22Rv1 (cell line): Measurements from ENCODE around the gene C12orf76.
"Not testable (repeated sequence)": the region's sequence is repeated elsewhere in the genome, so short reads cannot be mapped to it uniquely, and the experiment has no call there.

ENCODE experiments used
- H3K27ac ChIP-seq: fragments of 450-650 bp; 2 replicates; pipeline ENCODE4 v1.5.1; 2017
- ZFX ChIP-seq: fragments of 450-650 bp; IDR thresholded peaks from 2 replicates; pipeline ENCODE4 v1.6.1; 2017; ENCODE audit warnings: antibody characterized with exemption, borderline replicate concordance
- TF ChIP-seq, protein P1 (sequence below): fragments of 450-650 bp; IDR thresholded peaks from 2 replicates; pipeline ENCODE4 v1.5.1; 2017; ENCODE audit warnings: mild to moderate bottlenecking

Gene C12orf76, protein sequence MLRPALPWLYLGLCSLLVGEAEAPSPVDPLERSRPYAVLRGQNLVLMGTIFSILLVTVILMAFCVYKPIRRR

DNA sequence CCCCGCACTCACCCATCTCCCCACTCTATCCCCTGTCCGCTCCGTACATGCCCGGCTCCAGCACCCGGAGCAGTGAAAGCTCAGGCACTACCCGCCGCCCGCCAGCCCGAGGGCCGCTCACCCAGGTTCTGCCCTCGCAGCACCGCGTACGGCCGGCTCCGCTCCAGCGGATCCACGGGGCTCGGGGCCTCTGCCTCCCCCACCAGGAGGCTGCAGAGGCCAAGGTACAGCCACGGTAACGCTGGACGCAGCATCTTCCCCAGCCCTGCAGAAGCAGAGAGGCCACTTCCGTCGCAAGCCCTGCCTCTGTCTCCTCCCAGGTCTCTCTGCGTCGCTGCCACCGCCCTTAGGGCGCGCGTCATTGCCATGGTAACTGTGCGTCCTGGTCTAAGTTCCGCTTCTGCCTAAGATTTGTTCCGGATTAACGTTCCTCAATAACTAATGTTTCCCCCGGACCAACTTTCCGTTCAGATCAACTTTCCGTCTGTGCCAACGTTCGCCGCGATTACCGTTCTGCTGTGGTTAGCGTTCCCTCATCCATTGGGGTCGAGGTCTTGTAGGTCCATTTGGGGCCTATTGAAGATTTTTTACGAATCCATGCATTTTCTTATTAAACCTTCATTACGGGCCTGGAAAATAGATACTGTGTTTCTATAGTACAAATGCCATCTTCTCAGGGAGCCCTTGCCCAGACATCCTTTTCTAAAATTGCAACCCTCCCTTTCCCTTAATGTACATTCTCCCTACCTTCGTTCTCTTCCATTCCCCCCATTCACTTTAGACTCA lies at the start of gene C12orf76:
C12orf76 (minus strand) TSS at position 281 of the 786 bp plus-strand sequence; CDS start at position 254, 27 bp downstream.
- TF ChIP-seq, protein P1, sequence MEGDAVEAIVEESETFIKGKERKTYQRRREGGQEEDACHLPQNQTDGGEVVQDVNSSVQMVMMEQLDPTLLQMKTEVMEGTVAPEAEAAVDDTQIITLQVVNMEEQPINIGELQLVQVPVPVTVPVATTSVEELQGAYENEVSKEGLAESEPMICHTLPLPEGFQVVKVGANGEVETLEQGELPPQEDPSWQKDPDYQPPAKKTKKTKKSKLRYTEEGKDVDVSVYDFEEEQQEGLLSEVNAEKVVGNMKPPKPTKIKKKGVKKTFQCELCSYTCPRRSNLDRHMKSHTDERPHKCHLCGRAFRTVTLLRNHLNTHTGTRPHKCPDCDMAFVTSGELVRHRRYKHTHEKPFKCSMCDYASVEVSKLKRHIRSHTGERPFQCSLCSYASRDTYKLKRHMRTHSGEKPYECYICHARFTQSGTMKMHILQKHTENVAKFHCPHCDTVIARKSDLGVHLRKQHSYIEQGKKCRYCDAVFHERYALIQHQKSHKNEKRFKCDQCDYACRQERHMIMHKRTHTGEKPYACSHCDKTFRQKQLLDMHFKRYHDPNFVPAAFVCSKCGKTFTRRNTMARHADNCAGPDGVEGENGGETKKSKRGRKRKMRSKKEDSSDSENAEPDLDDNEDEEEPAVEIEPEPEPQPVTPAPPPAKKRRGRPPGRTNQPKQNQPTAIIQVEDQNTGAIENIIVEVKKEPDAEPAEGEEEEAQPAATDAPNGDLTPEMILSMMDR: 0 out of 2 replicates have a peak, but pooled peaks have one; percentile 29
- no peak for TF ChIP-seq ZFX
- H3K27ac ChIP-seq: peak within 1 kb of the TSS; percentile 61

DNA sequence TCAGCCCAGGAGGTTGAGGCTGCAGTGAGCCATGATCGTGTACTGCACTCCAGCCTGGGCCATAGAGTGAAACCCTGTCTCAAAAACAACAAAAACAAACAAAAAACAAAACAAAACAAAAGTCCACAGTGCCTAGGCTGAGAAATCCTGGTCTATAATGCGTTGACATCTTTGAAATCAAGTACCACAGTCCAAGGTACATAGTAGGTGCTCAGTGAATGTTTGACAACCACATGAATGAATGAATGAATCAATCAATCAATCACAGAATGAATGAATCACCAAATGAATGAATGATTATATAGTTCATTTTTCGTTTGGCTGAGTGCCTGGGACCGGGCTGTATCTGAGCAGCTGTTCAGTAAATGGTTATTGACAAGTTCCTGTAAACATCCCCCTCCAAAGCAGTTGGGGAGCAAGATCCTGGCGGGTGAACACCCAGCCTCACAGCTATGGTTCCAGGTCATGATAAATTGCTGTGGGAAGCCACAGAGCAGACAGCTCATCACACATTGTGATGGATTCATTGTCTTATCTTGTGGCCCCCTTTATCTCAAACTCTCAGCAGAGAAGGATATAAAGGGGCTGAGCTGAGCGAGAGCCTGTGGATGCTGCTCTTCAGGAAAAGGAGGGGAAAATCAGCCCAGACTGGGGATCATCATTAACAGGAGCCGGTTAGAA lies 45.4 kb upstream of the C12orf76 start:
- H3K27ac ChIP-seq: no peak overlapping the region
- TF ChIP-seq, protein P1: no peak
- TF ChIP-seq ZFX: no peak

DNA sequence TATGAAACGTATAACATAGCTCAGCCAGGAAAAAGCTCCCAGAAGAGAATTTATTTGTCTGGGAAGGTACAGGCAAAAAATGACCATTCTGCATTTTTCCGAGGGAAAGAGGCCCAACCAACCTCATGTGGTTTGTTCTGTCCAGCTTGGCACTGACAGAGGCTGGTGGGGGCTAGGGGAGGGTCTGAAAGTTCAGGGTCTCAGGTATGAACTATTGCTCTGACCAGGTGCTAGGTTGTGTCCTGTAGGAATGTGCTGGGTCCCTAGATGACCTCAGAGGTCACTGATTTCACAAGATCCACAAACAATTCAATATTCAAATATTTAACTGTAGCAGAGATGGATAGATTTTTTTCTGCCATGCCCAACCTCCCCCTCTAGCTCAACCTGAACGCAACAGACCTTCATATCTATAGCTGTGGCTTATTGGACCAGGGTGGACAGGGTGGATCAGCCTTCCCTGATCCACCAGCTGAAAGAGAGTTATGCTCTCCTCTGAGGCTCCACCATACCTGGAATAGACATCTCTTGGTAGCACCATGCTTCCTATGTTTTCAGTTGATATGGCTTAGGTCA lies 42.9 kb upstream of the C12orf76 start:
- H3K27ac ChIP-seq: no peak overlapping the region
- TF ChIP-seq, protein P1: no peak
- no peak for TF ChIP-seq ZFX

DNA sequence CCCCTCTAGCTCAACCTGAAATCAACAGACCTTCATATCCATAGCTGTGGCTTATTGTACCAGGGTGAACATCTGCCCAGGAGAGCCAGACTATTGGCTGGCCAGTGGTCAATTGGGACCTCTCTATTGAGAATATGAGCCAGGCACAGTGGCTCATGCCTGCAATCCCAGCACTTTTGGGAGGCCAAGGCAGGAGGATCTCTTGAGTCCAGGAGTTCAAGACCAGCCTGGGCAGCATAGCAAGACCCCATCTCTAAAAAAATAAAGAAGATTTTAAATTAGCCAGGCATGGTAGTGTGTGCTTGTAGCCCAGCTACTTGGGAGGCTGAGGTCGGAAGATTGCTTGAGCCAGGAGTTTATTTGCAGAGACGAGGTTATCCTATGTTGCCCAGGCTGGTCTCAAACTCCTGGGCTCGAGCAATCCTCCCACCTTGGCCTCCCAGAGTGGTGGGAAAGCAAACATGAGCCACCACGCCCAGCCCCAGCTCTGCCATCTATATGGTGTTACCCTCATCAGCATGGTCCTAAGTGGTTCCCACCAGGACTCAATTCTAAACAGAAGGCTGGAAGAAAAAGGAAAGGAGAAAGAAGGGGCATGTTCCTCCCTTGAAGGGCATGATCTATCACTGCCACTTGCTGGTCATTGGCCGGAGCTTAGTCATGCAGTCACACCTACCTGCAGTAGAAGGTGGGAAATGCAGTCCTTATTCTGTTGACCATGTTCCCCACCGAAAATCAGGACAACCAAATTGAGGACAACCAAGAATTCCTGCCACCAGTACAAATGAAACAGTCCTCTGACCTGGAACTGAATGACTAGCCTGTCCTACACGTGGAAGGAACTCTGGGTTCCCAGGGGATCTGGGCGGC lies 42.2 kb upstream of the C12orf76 start:
- TF ChIP-seq, protein P1: no peak
- no peak overlapping the region for H3K27ac ChIP-seq

DNA sequence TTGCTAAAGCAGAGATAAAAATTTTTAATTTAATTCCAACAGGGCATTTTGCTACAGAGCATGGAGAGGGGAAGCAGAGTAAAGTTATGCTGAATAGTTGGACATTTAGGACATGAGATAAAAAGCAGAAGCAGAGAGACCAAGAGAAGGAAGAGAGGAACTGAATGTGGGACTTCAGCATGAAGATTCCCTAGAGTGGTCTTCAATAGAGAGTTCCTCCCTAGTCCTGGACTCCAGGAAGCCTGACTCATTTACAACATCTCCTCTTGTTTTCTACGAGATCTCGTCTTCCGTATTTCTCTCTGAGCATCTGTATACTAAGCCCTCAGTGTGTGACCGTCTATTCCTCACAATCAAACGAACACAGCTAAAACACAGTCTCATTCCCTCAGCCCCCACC lies 40.6 kb upstream of the C12orf76 start:
- TF ChIP-seq, protein P1: no peak
- TF ChIP-seq ZFX: no peak
- no peak overlapping the region for H3K27ac ChIP-seq

DNA sequence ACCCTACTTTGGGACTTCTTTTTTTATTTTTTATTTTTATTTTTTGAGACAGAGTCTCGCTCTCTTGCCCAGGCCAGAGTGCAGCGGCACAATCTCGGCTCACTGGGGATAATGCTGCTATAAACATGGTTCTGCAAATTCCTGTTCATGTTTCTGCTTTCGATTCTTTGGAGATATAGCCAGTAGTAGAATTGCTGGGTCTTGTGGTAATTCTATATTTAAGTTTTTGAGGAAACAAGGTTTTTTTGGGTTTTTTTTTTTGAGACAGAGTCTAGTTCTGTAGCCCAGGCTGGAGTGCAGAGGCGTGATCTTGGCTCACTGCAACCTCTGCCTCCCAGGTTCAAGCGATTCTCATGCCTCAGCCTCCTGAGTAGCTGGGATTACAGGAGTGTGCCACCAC lies 39.9 kb upstream of the C12orf76 start:
- not testable (repeated sequence) for H3K27ac ChIP-seq
